Ascending aorta (tissue), 2 donors: ENCODE results near the gene MIPEP. TPM values are rescaled to one million over a fixed set of nuclear protein-coding genes. Genes with fewer than 3 reads are reported as not detected.
A peak's percentile ranks its signal among the peaks of the same experiment; 100 is the strongest.

Experiments
- DNase-seq, 2 donors: peaks; one replicate each; pipeline ENCODE4 v3.0.0-alpha.2; 2019; ENCODE audit warnings: low spot score in 2 of 2
- H3K27ac ChIP-seq, 2 donors: fragments of 200-600 bp; sonication (generic); one replicate each; pipeline ENCODE4 v1.5.1; 2016 to 2017; ENCODE audit warnings: mild to moderate bottlenecking in 1 of 2
- H3K27me3 ChIP-seq: fragments of 200-600 bp; sonication (generic); one replicate; pipeline ENCODE4 v1.5.1; 2017
- H3K36me3 ChIP-seq, 2 donors: fragments of 200-600 bp; sonication (generic); one replicate each; pipeline ENCODE4 v1.5.1; 2016
- H3K4me1 ChIP-seq, 2 donors: fragments of 200-600 bp; sonication (generic); one replicate each; pipeline ENCODE4 v1.5.1; 2016 to 2017; ENCODE audit warnings: mild to moderate bottlenecking in 1 of 2
- H3K4me3 ChIP-seq, 2 donors: fragments of 200-600 bp; sonication (generic); one replicate each; pipeline ENCODE4 v1.5.1; 2016 to 2017; ENCODE audit warnings: mild to moderate bottlenecking in 1 of 2
- H3K9me3 ChIP-seq, 2 donors: fragments of 200-600 bp; sonication (generic); one replicate each; pipeline ENCODE4 v1.5.1; 2016
- CTCF ChIP-seq, 3 experiments: fragments of 200-600 bp in 2 of 3; fragments of 450-650 bp in 1 of 3; sonication (generic) in 2 of 3; IDR thresholded peaks; one replicate each; pipeline ENCODE4 v1.5.1; 2016 to 2019; ENCODE audit warnings: antibody characterized with exemption in 3 of 3, mild to moderate bottlenecking in 1 of 3, moderate library complexity in 1 of 3
- intact Hi-C: fragments of 100-400 bp; cut with DNase I; formaldehyde crosslinking; loops from one replicate; pipeline ENCODE4 v1.15.1; 2023
- total RNA-seq: library from RNA; depleted of rRNA; stranded (reverse); fragments of >200 nt; gene quantifications from one replicate; pipeline ENCODE4 v1.1.0, GENCODE V29; 2016

Gene MIPEP
- total RNA-seq, 1 donor from 2014 or later = 2.8 TPM

GRCh38 chr13:23921451-23921888 is 32.3 kb upstream of the MIPEP start:
- Histone ChIP-seq H3K4me1 (no peaks in the 10 kb centered on the region), H3K27me3 (no peaks in the 10 kb centered on the region), H3K9me3 (no peaks in the 10 kb centered on the region), H3K4me3 (no peak overlapping the region), H3K27ac (no peak overlapping the region), H3K36me3 (no peaks in the 10 kb centered on the region)
- intact Hi-C loops = loop anchor here (5.0 kb wide), 1 partner anchor 306 kb away; no protein-coding TSS in a partner anchor
- DNase-seq = no peak
- TF ChIP-seq CTCF (IDR thresholded peaks at IDR 0.05) = peak in 2 of 3 experiments; percentile 43

- Histone ChIP-seq H3K4me1 (no peaks in the 10 kb centered on the region), H3K36me3 (no peaks in the 10 kb centered on the region), H3K27me3 (no peaks in the 10 kb centered on the region), H3K4me3 (no peak overlapping the region), H3K9me3 (no peaks in the 10 kb centered on the region), H3K27ac (no peak overlapping the region)
- no peak for TF ChIP-seq CTCF (IDR thresholded peaks at IDR 0.05)
- DNase-seq = no peak
- intact Hi-C loops = no loop called here
Observed at GRCh38 chr13:23919006-23919405, 29.8 kb upstream of the MIPEP start.

GRCh38 chr13:23918208-23918607 is 29.0 kb upstream of the MIPEP start:
- H3K27me3 ChIP-seq = no peaks in the 10 kb centered on the region
- DNase-seq = no peak
- no peak for TF ChIP-seq CTCF (IDR thresholded peaks at IDR 0.05)
- intact Hi-C loops = no loop called here
- no peak overlapping the region for H3K27ac ChIP-seq
- H3K36me3 ChIP-seq = no peaks in the 10 kb centered on the region
- H3K9me3 ChIP-seq = no peaks in the 10 kb centered on the region
- H3K4me1 ChIP-seq = no peaks in the 10 kb centered on the region
- H3K4me3 ChIP-seq = no peak overlapping the region

GRCh38 chr13:23915308-23915707 is 26.1 kb upstream of the MIPEP start:
- no peaks in the 10 kb centered on the region for H3K9me3 ChIP-seq
- no peak overlapping the region for H3K27ac ChIP-seq
- H3K4me1 ChIP-seq = no peaks in the 10 kb centered on the region
- intact Hi-C loops = no loop called here
- no peaks in the 10 kb centered on the region for H3K36me3 ChIP-seq
- no peak for DNase-seq
- no peak for TF ChIP-seq CTCF (IDR thresholded peaks at IDR 0.05)
- no peaks in the 10 kb centered on the region for H3K27me3 ChIP-seq
- no peak overlapping the region for H3K4me3 ChIP-seq

GRCh38 chr13:23912469-23912868 is 23.3 kb upstream of the MIPEP start:
- intact Hi-C loops = no loop called here
- no peak overlapping the region for H3K4me3 ChIP-seq
- H3K36me3 ChIP-seq = no peaks in the 10 kb centered on the region
- no peaks in the 10 kb centered on the region for H3K9me3 ChIP-seq
- H3K27ac ChIP-seq = no peak overlapping the region
- no peak for DNase-seq
- no peak for TF ChIP-seq CTCF (IDR thresholded peaks at IDR 0.05)
- H3K27me3 ChIP-seq = no peaks in the 10 kb centered on the region
- no peaks in the 10 kb centered on the region for H3K4me1 ChIP-seq

- no peak for TF ChIP-seq CTCF (IDR thresholded peaks at IDR 0.05)
- H3K27me3 ChIP-seq = no peaks in the 10 kb centered on the region
- no peaks in the 10 kb centered on the region for H3K4me1 ChIP-seq
- DNase-seq = no peak
- H3K4me3 ChIP-seq = no peak overlapping the region
- no peaks in the 10 kb centered on the region for H3K9me3 ChIP-seq
- no peak overlapping the region for H3K27ac ChIP-seq
- no peaks in the 10 kb centered on the region for H3K36me3 ChIP-seq
- intact Hi-C loops = no loop called here
Observed at GRCh38 chr13:23909606-23910005, 20.4 kb upstream of the MIPEP start.
